BLaER1 (cell line): ENCODE measurements around the gene FGF4.

ENCODE experiments used
- H3K27ac ChIP-seq: shearing (Covaris generic); formaldehyde crosslinking; 2 replicates; pipeline ENCODE4 v1.8.1; 2022
- H3K27me3 ChIP-seq: shearing (Covaris generic); formaldehyde crosslinking; 2 replicates; pipeline ENCODE4 v1.8.1; 2022
- H3K36me3 ChIP-seq: shearing (Covaris generic); formaldehyde crosslinking; 2 replicates; pipeline ENCODE4 v1.8.1; 2022
- H3K4me1 ChIP-seq: shearing (Covaris generic); formaldehyde crosslinking; 2 replicates; pipeline ENCODE4 v1.8.1; 2022
- H3K4me2 ChIP-seq: shearing (Covaris generic); formaldehyde crosslinking; 2 replicates; pipeline ENCODE4 v1.8.1; 2022
- H3K4me3 ChIP-seq: shearing (Covaris generic); formaldehyde crosslinking; 2 replicates; pipeline ENCODE4 v1.8.1; 2022
- H3K9ac ChIP-seq: shearing (Covaris generic); formaldehyde crosslinking; 2 replicates; pipeline ENCODE4 v1.8.1; 2022
- H3K9me3 ChIP-seq: shearing (Covaris generic); formaldehyde crosslinking; 2 replicates; pipeline ENCODE4 v1.8.1; 2022
- H4K20me1 ChIP-seq: shearing (Covaris generic); formaldehyde crosslinking; 2 replicates; pipeline ENCODE4 v1.8.1; 2022
- Cebpa-rat ChIP-seq: shearing (Covaris generic); IDR thresholded peaks from 2 replicates; pipeline ENCODE4 v1.8.1; 2022

FGF4 gene

GRCh38 chr11:69808667-69809086 is 33.5 kb upstream of the FGF4 start:
- no peak overlapping the region for H3K4me2 ChIP-seq
- H4K20me1 ChIP-seq = peaks cover 5% of the 10 kb centered on the region; the same call in 1 of the 2 replicates
- no peak overlapping the region for H3K4me3 ChIP-seq
- peaks cover 19% of the 10 kb centered on the region; the same call in 1 of the 2 replicates for H3K27me3 ChIP-seq
- H3K9ac ChIP-seq = no peak overlapping the region
- H3K9me3 ChIP-seq = no peaks in the 10 kb centered on the region
- no peaks in the 10 kb centered on the region for H3K4me1 ChIP-seq
- TF ChIP-seq Cebpa-rat = no peak
- no peaks in the 10 kb centered on the region for H3K36me3 ChIP-seq
- H3K27ac ChIP-seq = no peak overlapping the region

- Histone ChIP-seq H3K36me3 (no peaks in the 10 kb centered on the region), H3K4me3 (no peak overlapping the region), H3K27ac (no peak overlapping the region), H3K9ac (no peak overlapping the region), H3K27me3 (peaks cover 8% of the 10 kb centered on the region; the same call in 1 of the 2 replicates), H4K20me1 (no peaks in the 10 kb centered on the region; the same call in 1 of the 2 replicates), H3K9me3 (no peaks in the 10 kb centered on the region), H3K4me2 (no peak overlapping the region), H3K4me1 (no peaks in the 10 kb centered on the region)
- no peak for TF ChIP-seq Cebpa-rat
These were observed 32.1 kb upstream of the FGF4 start for GRCh38 chr11:69807106-69807815.

- no peak overlapping the region for H3K9ac ChIP-seq
- no peaks in the 10 kb centered on the region for H3K36me3 ChIP-seq
- no peak for TF ChIP-seq Cebpa-rat
- H3K27ac ChIP-seq = no peak overlapping the region
- no peak overlapping the region for H3K4me2 ChIP-seq
- H3K4me3 ChIP-seq = no peak overlapping the region
- H3K27me3 ChIP-seq = 0 out of 2 replicates have a peak, but pooled peaks cover 3% of the 10 kb centered on the region
- no peaks in the 10 kb centered on the region for H3K4me1 ChIP-seq
- no peaks in the 10 kb centered on the region; the same call in 1 of the 2 replicates for H4K20me1 ChIP-seq
- no peaks in the 10 kb centered on the region; the same call in 1 of the 2 replicates for H3K9me3 ChIP-seq
These were observed 29.8 kb upstream of the FGF4 start for GRCh38 chr11:69804769-69805508.

GRCh38 chr11:69803604-69804218 is 28.6 kb upstream of the FGF4 start:
- no peak overlapping the region for H3K4me3 ChIP-seq

DNA sequence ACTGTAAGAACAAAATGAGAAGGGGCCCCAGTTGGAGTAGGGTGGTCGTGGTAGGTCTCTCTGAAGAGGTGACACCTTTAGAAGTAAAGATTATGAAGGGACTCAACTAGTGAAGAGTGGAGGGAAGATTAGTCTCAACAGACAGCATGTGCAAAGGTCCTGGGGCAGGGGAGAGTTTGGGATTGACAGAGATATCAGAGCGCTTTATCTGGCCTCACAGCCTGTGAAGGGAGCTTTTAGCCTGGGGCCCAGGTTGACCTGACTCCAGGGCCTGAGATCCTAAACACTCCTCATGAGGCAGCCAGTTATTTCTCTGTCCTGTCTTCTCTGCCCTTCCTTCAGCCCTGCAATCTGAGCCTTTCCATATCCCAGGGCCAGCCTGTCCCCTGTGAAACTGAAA is 27.9 kb upstream of the FGF4 start:
- no peaks in the 10 kb centered on the region for H4K20me1 ChIP-seq
- no peak for TF ChIP-seq Cebpa-rat
- H3K36me3 ChIP-seq = no peaks in the 10 kb centered on the region
- H3K27ac ChIP-seq = no peak overlapping the region
- no peak overlapping the region for H3K4me3 ChIP-seq
- no peaks in the 10 kb centered on the region; the same call in 1 of the 2 replicates for H3K9me3 ChIP-seq
- no peak overlapping the region for H3K9ac ChIP-seq
- H3K4me2 ChIP-seq = no peak overlapping the region
- no peaks in the 10 kb centered on the region for H3K4me1 ChIP-seq
- H3K27me3 ChIP-seq = 0 out of 2 replicates have a peak, but pooled peaks cover 3% of the 10 kb centered on the region

More at GRCh38 chr11:69803604-69804218, 28.6 kb upstream of the FGF4 start:
- TF ChIP-seq Cebpa-rat = no peak
- Histone ChIP-seq H3K4me2 (no peak overlapping the region), H4K20me1 (no peaks in the 10 kb centered on the region), H3K36me3 (no peaks in the 10 kb centered on the region), H3K27me3 (0 out of 2 replicates have a peak, but pooled peaks cover 3% of the 10 kb centered on the region), H3K9me3 (no peaks in the 10 kb centered on the region; the same call in 1 of the 2 replicates), H3K9ac (no peak overlapping the region), H3K27ac (no peak overlapping the region), H3K4me1 (no peaks in the 10 kb centered on the region)

GRCh38 chr11:69802590-69802989 is 27.4 kb upstream of the FGF4 start:
- Histone ChIP-seq H4K20me1 (no peaks in the 10 kb centered on the region), H3K27me3 (0 out of 2 replicates have a peak, but pooled peaks cover 3% of the 10 kb centered on the region), H3K27ac (no peak overlapping the region), H3K4me2 (no peak overlapping the region), H3K4me3 (no peak overlapping the region), H3K36me3 (no peaks in the 10 kb centered on the region), H3K9ac (no peak overlapping the region), H3K4me1 (no peaks in the 10 kb centered on the region), H3K9me3 (no peaks in the 10 kb centered on the region; the same call in 1 of the 2 replicates)
- TF ChIP-seq Cebpa-rat = no peak

DNA sequence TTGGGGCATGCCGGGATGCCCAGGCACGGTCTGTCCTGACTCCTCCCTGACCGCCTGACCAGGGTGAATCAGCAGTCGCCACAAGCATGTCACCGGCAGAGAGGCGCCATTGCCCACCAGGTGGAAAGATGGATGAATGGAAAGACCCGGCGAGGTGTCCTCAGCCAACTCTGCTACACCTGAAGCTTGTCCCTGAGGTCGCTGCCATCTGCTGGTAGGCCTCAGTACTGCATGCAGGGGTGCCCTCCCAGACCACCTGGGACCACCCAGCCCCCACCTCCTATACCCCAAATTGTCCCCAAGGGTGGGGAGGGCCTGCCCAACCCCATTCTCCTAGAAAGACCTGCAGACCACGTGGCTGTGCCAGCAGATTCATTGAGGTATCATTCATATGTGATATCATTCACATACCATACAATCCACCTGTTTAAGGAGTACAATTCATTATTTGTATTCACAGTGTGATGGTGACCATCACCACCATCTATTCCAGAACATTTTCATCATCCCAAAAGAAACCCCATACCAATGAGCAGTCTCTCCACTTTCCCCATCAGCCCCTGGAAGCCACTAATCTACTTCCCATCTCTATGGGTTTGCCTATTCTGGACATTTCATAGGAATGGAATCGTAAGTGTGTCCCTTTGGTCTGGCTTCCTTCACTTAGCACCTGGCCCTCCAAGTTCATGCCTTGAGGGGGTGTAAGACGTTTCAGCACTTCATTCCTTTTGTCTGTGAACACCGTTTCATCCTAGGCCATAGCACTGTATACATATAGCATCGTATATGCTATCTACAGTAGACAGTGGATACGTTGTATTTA is 26.6 kb upstream of the FGF4 start:
- Histone ChIP-seq H3K4me1 (no peaks in the 10 kb centered on the region), H3K9ac (no peak overlapping the region), H3K36me3 (no peaks in the 10 kb centered on the region), H3K27ac (no peak overlapping the region), H3K4me3 (no peak overlapping the region), H3K9me3 (no peaks in the 10 kb centered on the region; the same call in 1 of the 2 replicates), H3K27me3 (no peaks in the 10 kb centered on the region), H3K4me2 (no peak overlapping the region), H4K20me1 (no peaks in the 10 kb centered on the region)
- no peak for TF ChIP-seq Cebpa-rat

DNA sequence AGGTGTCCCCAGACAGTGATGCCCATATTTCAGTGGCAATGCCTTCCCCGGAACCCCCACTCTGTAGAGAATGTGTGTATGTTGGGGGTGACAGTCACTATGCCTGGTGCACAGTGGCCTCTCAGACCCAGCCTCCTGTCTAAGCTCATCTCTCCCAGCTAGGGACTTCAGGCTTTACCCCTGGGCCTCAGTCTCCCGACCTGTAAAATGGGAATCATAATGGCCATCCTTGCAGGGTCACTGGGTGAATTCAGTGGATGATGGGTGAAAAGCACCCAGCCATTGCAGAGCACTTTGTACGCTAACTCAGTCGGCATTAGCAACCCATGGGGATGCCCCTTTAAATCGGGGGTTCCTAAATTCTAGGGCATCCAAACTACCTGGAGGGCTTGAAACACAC is 25.1 kb upstream of the FGF4 start:
- H3K27me3 ChIP-seq = no peaks in the 10 kb centered on the region
- no peaks in the 10 kb centered on the region for H3K4me1 ChIP-seq
- no peak overlapping the region for H3K4me3 ChIP-seq
- no peak overlapping the region for H3K9ac ChIP-seq
- no peak for TF ChIP-seq Cebpa-rat
- no peaks in the 10 kb centered on the region for H3K36me3 ChIP-seq
- no peak overlapping the region for H3K4me2 ChIP-seq
- no peaks in the 10 kb centered on the region for H4K20me1 ChIP-seq
- H3K27ac ChIP-seq = no peak overlapping the region
- H3K9me3 ChIP-seq = no peaks in the 10 kb centered on the region; the same call in 1 of the 2 replicates

DNA sequence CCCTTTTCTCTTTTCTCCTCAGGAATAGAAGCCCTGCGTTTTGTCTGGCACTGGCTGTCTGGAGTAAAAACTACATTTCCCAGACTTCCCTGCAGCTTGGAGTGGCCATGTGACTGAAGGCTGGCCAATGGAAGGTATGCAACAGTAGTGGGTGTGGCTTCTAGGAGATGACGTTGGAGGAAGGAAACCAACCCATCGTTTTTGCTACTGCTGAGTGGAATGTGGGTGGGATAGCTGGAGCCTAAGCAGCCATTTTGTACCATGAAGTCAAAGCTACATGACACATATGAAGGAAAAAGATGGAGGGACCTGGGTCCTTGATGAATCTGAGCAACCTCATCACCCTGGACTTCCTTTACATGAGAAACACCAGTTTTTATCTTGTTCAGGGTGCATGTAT is 24.4 kb upstream of the FGF4 start:
- no peak for TF ChIP-seq Cebpa-rat
- Histone ChIP-seq H4K20me1 (no peaks in the 10 kb centered on the region), H3K9me3 (no peaks in the 10 kb centered on the region; the same call in 1 of the 2 replicates), H3K4me3 (no peak overlapping the region), H3K27ac (no peak overlapping the region), H3K4me1 (no peaks in the 10 kb centered on the region), H3K9ac (no peak overlapping the region), H3K4me2 (no peak overlapping the region), H3K36me3 (no peaks in the 10 kb centered on the region), H3K27me3 (no peaks in the 10 kb centered on the region)
